Keratinocyte (primary cell): Measurements from ENCODE around the gene L1CAM. TPM values are rescaled to one million over a fixed set of nuclear protein-coding genes. Genes with fewer than 3 reads are reported as not detected.

ENCODE experiments used
- DNase-seq: peaks from one replicate; pipeline ENCODE4 v3.0.0-alpha.2; 2011; ENCODE audit warnings: low read depth, missing footprints, low spot score
- FAIRE-seq: peaks from 2 replicates; lab custom pipeline; 2011; peaks lifted over from hg19 to GRCh38; lab: Jason Lieb, UNC
- H2AFZ ChIP-seq: 2 replicates; pipeline ENCODE4 v1.6.0; 2012; ENCODE audit warnings: low read length, control low read depth, inconsistent platforms; ENCODE audit not compliant: control insufficient read depth
- H3K27ac ChIP-seq: 2 replicates; pipeline ENCODE4 v1.5.1; 2011; ENCODE audit warnings: low read length; ENCODE audit not compliant: control insufficient read depth, insufficient read depth
- H3K27me3 ChIP-seq: 3 replicates; pipeline ENCODE4 v1.6.0; 2011; ENCODE audit warnings: low read length; ENCODE audit not compliant: control insufficient read depth, insufficient read depth; ENCODE audit errors: extremely low read depth
- H3K36me3 ChIP-seq, 2 experiments: 2 replicates in 1 of 2; 3 replicates in 1 of 2; pipeline ENCODE4 v1.5.1; 2011; ENCODE audit warnings: low read length in 2 of 2, mild to moderate bottlenecking in 1 of 2; ENCODE audit not compliant: control insufficient read depth in 2 of 2, insufficient read depth in 2 of 2; ENCODE audit errors: extremely low read depth in 1 of 2
- H3K4me1 ChIP-seq: 3 replicates; pipeline ENCODE4 v1.5.1; 2011; ENCODE audit warnings: low read length; ENCODE audit not compliant: control insufficient read depth, insufficient read depth; ENCODE audit errors: extremely low read depth
- H3K4me2 ChIP-seq: 3 replicates; pipeline ENCODE4 v1.6.0; 2011; ENCODE audit warnings: low read depth, low read length; ENCODE audit not compliant: control insufficient read depth, insufficient read depth; ENCODE audit errors: extremely low read depth
- H3K4me3 ChIP-seq, 3 experiments: fragments of 200-600 bp in 1 of 3; sonication (generic) in 1 of 3; 2 replicates in 2 of 3; 3 replicates in 1 of 3; pipeline ENCODE4 v1.5.1; 2011 to 2016; ENCODE audit warnings: low read length in 3 of 3, mild to moderate bottlenecking in 3 of 3, control low read depth in 2 of 3, inconsistent platforms in 1 of 3, low read depth in 1 of 3, mixed read lengths in 1 of 3, mixed run types in 1 of 3, moderate library complexity in 1 of 3; ENCODE audit not compliant: control insufficient read depth in 2 of 3, insufficient read depth in 2 of 3; ENCODE audit errors: extremely low read depth in 1 of 3
- H3K79me2 ChIP-seq: 2 replicates; pipeline ENCODE4 v1.6.0; 2012; ENCODE audit warnings: low read length; ENCODE audit not compliant: control insufficient read depth, insufficient read depth
- H3K9ac ChIP-seq: 3 replicates; pipeline ENCODE4 v1.6.0; 2011; ENCODE audit warnings: low read length; ENCODE audit not compliant: control insufficient read depth, insufficient read depth; ENCODE audit errors: extremely low read depth
- H3K9me1 ChIP-seq: 3 replicates; pipeline ENCODE4 v1.6.0; 2011; ENCODE audit warnings: low read length; ENCODE audit not compliant: control insufficient read depth, insufficient read depth; ENCODE audit errors: extremely low read depth
- H3K9me3 ChIP-seq: 2 replicates; pipeline ENCODE4 v1.5.1; 2012; ENCODE audit warnings: low read depth, low read length; ENCODE audit not compliant: control insufficient read depth
- H4K20me1 ChIP-seq: 3 replicates; pipeline ENCODE4 v1.6.0; 2011; ENCODE audit warnings: low read length; ENCODE audit not compliant: control insufficient read depth, insufficient read depth; ENCODE audit errors: extremely low read depth
- EZH2 ChIP-seq: IDR thresholded peaks from one replicate; pipeline ENCODE4 v1.6.1; 2012; ENCODE audit warnings: inconsistent platforms, mild to moderate bottlenecking, low read length, moderate library complexity
- dilution Hi-C: fragments of 300-500 bp; cut with MboI; formaldehyde crosslinking; loops from one replicate; pipeline ENCODE4 v1.7.0; 2020; ENCODE audit warnings: low sequenced_read_pairs; ENCODE audit not compliant: extremely low pct_ligation_motif_present
- polyA plus RNA-seq, 5 experiments: library from polyadenylated mRNA; depleted of rRNA in 3 of 5; stranded (reverse) in 3 of 5; stranded (forward) in 1 of 5; unstranded in 1 of 5; fragments of >200 nt; gene quantifications; 1 replicate in 1 of 5; 2 replicates in 3 of 5; 3 replicates in 1 of 5; pipeline versions ENCODE4 v1.2.1 to v1.2.3, GENCODE V29; 2011 to 2012; ENCODE audit warnings: missing spikeins in 2 of 5, low read depth in 1 of 5, low replicate concordance in 1 of 5
- TF ChIP-seq, protein P1 (sequence below), 3 experiments: IDR thresholded peaks in 1 of 3; conservative IDR thresholded peaks in 1 of 3; optimal IDR thresholded peaks in 1 of 3; 2 replicates in 2 of 3; 3 replicates in 1 of 3; pipeline versions ENCODE3 to v1.5.1; 2011; ENCODE audit warnings: low read length in 3 of 3, mild to moderate bottlenecking in 3 of 3, moderate library complexity in 2 of 3, control low read depth in 1 of 3, inconsistent platforms in 1 of 3; ENCODE audit not compliant: insufficient read depth in 2 of 3; ENCODE audit errors: extremely low read depth in 1 of 3

The L1CAM gene
- polyA plus RNA-seq, 1 donor (not counting 4 experiments of a cell fraction or from before 2014, with no cell fraction given) = 18.2 TPM

DNA sequence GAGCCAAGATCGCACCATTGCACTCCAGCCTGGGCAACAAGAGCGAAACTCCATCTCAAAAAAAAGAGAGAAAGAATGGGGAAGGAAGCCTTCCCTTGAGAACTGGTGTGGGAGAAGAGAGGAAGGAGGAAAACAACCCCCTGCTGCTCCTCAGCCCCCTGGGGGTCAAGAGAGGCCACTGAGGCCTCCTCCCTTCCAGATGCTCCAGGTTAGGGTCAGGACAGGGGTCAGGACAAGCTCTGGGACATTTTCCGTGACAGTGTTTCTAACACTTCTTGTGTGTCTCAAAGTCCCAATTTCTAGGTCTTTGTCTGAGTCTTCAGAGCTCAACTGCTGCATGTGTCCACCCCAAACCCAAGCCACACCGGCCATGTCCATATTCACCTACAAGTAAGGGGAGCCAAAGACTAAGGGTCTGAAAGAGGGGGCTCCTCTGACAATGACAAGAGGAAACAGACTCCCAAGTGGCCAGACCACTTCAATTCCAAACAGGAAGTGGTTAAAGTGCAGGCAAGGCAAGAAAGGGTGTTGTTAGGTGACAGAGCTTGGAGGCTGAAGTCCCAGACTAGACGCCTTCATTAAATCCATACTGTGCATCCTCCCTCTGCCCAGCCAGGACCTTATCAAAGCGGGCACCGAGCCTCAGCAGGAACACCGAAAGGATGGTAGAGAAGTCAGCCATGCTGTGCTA, 8.3 kb downstream of the L1CAM start:
- Histone ChIP-seq H3K9me3 (no peaks in the 10 kb centered on the region), H3K4me1 (peaks cover 3% of the 10 kb centered on the region), H3K9ac (no peak overlapping the region), H4K20me1 (peaks cover 6% of the 10 kb centered on the region), H2AFZ (no peak overlapping the region), H3K9me1 (no peaks in the 10 kb centered on the region), H3K79me2 (no peaks in the 10 kb centered on the region), H3K36me3 (peaks cover 0 to 6% of the 10 kb centered on the region in 2 experiments), H3K4me3 (no peak overlapping the region), H3K27ac (no peak overlapping the region), H3K4me2 (no peak overlapping the region), H3K27me3 (peaks cover 26% of the 10 kb centered on the region)
- DNase-seq (no peak), FAIRE-seq (no peak)
- TF ChIP-seq, protein P1, sequence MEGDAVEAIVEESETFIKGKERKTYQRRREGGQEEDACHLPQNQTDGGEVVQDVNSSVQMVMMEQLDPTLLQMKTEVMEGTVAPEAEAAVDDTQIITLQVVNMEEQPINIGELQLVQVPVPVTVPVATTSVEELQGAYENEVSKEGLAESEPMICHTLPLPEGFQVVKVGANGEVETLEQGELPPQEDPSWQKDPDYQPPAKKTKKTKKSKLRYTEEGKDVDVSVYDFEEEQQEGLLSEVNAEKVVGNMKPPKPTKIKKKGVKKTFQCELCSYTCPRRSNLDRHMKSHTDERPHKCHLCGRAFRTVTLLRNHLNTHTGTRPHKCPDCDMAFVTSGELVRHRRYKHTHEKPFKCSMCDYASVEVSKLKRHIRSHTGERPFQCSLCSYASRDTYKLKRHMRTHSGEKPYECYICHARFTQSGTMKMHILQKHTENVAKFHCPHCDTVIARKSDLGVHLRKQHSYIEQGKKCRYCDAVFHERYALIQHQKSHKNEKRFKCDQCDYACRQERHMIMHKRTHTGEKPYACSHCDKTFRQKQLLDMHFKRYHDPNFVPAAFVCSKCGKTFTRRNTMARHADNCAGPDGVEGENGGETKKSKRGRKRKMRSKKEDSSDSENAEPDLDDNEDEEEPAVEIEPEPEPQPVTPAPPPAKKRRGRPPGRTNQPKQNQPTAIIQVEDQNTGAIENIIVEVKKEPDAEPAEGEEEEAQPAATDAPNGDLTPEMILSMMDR (optimal IDR thresholded peaks at IDR 0.05 in 1 of 3, IDR thresholded peaks at IDR 0.05 in 1 of 3, conservative IDR thresholded peaks at IDR 0.05 in 1 of 3; ENCODE audit: extremely low read depth in 1 of 3, insufficient read depth in 2 of 3, low read length in 3 of 3) = no peak
- no peak for TF ChIP-seq EZH2
- dilution Hi-C loops = no loop called here

DNA sequence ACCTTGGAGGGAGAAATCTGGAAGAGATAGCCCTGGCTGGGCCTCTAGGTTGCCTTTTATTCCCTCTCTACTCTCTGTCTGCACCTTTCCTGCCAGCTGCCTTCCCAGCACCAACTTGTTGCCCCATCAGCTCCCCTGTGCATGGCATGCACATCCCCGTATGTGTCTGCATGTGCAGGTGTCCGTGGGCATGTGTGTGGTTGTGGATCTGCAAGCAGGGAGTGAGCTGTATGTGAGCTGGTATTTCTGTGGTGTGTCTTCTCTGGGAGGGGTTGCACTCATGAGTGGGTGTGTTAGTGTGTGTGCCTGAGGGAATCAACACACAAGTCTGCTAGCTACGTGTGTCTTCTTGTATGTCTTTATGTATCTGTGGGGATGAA, 9.9 kb downstream of the L1CAM start:
- no peak overlapping the region for H3K9ac ChIP-seq
- H3K79me2 ChIP-seq = no peaks in the 10 kb centered on the region
- H3K4me2 ChIP-seq = no peak overlapping the region
- TF ChIP-seq, protein P1 (optimal IDR thresholded peaks at IDR 0.05 in 1 of 3, IDR thresholded peaks at IDR 0.05 in 1 of 3, conservative IDR thresholded peaks at IDR 0.05 in 1 of 3; ENCODE audit: extremely low read depth in 1 of 3, insufficient read depth in 2 of 3, low read length in 3 of 3) = no peak
- TF ChIP-seq EZH2 = no peak
- peaks cover 26% of the 10 kb centered on the region for H3K27me3 ChIP-seq
- H3K4me1 ChIP-seq = no peaks in the 10 kb centered on the region
- DNase-seq = no peak
- dilution Hi-C loops = no loop called here
- H3K4me3 ChIP-seq = no peak overlapping the region
- H3K9me1 ChIP-seq = no peaks in the 10 kb centered on the region
- H3K36me3 ChIP-seq = peaks cover 0 to 6% of the 10 kb centered on the region in 2 experiments
- H2AFZ ChIP-seq = no peak overlapping the region
- no peak for FAIRE-seq
- H3K27ac ChIP-seq = no peak overlapping the region
- peaks cover 6% of the 10 kb centered on the region for H4K20me1 ChIP-seq
- H3K9me3 ChIP-seq = no peaks in the 10 kb centered on the region
